Measurements from ENCODE around the gene EDC4. TPM values are rescaled to one million over a fixed set of nuclear protein-coding genes. Genes with fewer than 3 reads are reported as not detected.

The EDC4 gene
- total and polyA plus RNA-seq, 10 donors, result 27.6 to 71.3 (median 59.4) TPM

DNA sequence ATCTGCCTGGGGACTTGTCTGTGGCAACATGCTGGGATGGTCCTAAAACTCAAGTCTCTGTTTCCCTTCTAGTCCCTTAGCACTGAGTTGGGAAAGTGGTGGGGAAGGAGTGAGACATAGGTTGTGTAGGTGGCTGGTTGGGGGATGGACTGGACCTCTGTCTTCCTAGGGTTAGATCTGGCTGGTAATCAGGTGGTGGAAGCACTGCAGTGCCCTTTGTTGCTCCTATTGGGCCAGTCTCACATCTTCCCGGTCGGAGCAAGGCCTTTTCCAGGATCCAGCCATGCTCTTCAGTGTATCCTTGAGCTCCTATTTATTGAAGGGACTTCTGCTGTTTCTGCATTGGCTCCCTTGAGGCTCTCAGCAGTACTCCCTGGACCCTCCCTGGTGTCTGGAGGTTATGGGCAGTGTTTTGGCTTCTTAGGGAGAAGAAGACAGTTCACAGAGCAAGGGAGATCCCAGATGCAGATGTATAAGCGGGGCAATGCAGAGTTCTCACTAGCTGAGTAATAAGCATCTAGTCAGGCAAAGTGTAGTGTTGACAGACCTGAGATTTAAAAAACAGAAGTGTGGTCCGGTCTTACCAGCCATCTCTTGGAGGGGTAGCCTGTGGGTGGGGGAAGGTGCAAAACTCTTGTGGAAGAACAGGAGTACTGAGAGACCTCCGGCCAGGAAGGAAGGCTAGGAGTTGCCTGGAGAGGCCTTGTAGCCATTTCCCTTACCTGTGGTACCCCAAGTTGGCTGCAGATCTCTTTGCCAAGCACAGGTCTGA, 27.4 kb upstream of the EDC4 start:
- H3K9me3 ChIP-seq, result no peaks in the 10 kb centered on the region
- intact Hi-C loops (cut with DNase I; ENCODE audit: low total_unique reads), result loop anchor here (10.0 kb wide), 1 partner anchor 89 kb away; the partner anchor contains the start of genes CTRL and PSMB10
- no peak for DNase-seq
- peak overlapping the region in 7 of 8 donors; percentile 92 to 100 (median 95) for H3K27ac ChIP-seq
- peak overlapping the region in 7 of 8 donors; percentile 70 to 100 (median 98) for H3K4me3 ChIP-seq
- H3K4me1 ChIP-seq, result peaks cover 40 to 81% (median 65%) of the 10 kb centered on the region in 6 donors
- no peaks in the 10 kb centered on the region for H3K27me3 ChIP-seq (replicated peaks in 1 of 7)
- TF ChIP-seq, protein P1, sequence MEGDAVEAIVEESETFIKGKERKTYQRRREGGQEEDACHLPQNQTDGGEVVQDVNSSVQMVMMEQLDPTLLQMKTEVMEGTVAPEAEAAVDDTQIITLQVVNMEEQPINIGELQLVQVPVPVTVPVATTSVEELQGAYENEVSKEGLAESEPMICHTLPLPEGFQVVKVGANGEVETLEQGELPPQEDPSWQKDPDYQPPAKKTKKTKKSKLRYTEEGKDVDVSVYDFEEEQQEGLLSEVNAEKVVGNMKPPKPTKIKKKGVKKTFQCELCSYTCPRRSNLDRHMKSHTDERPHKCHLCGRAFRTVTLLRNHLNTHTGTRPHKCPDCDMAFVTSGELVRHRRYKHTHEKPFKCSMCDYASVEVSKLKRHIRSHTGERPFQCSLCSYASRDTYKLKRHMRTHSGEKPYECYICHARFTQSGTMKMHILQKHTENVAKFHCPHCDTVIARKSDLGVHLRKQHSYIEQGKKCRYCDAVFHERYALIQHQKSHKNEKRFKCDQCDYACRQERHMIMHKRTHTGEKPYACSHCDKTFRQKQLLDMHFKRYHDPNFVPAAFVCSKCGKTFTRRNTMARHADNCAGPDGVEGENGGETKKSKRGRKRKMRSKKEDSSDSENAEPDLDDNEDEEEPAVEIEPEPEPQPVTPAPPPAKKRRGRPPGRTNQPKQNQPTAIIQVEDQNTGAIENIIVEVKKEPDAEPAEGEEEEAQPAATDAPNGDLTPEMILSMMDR (IDR thresholded peaks at IDR 0.05 in 8 of 11, conservative IDR thresholded peaks at IDR 0.05 in 3 of 11), result no peak
- TF ChIP-seq POLR2AphosphoS5 (IDR thresholded peaks at IDR 0.05), result no peak
- no peak for TF ChIP-seq POLR2A (IDR thresholded peaks at IDR 0.05)
- 54 to 67% (median 62%) methylated on average over 5 of the region's 5 CpGs for WGBS, 5 donors
- H3K36me3 ChIP-seq, result peaks cover 0 to 12% (median 0%) of the 10 kb centered on the region in 6 donors

DNA sequence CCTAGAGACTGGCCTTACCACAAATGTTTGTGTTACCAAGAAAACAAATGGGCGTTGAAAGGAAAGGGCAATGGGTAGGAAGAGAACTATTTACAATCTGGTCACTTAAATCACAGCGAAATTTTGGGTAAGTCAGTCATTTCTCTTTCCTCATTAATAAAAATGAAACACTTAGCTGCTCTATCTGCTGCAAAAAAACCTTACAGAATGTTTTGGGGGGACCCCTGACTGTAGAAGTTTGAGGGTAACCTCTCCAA, 26.9 kb upstream of the EDC4 start:
- H3K27me3 ChIP-seq (replicated peaks in 1 of 7), result no peaks in the 10 kb centered on the region
- H3K4me1 ChIP-seq, result peaks cover 40 to 86% (median 67%) of the 10 kb centered on the region in 6 donors
- whole genome bisulfite sequencing, 5 donors, result 0 to 4% (median 3%) methylated on average over 2 of the region's 2 CpGs
- H3K36me3 ChIP-seq, result peaks cover 0 to 15% (median 0%) of the 10 kb centered on the region in 6 donors
- no peak for DNase-seq
- TF ChIP-seq POLR2A (IDR thresholded peaks at IDR 0.05) (no peak), POLR2AphosphoS5 (IDR thresholded peaks at IDR 0.05) (no peak)
- TF ChIP-seq, protein P1 (IDR thresholded peaks at IDR 0.05 in 8 of 11, conservative IDR thresholded peaks at IDR 0.05 in 3 of 11), result no peak
- intact Hi-C loops (cut with DNase I; ENCODE audit: low total_unique reads), result loop anchor here (10.0 kb wide), 1 partner anchor 89 kb away; the partner anchor contains the start of genes CTRL and PSMB10
- peak overlapping the region; percentile 61 to 100 (median 98) for H3K4me3 ChIP-seq
- peak overlapping the region; percentile 75 to 100 (median 94) for H3K27ac ChIP-seq
- H3K9me3 ChIP-seq, result no peaks in the 10 kb centered on the region

DNA sequence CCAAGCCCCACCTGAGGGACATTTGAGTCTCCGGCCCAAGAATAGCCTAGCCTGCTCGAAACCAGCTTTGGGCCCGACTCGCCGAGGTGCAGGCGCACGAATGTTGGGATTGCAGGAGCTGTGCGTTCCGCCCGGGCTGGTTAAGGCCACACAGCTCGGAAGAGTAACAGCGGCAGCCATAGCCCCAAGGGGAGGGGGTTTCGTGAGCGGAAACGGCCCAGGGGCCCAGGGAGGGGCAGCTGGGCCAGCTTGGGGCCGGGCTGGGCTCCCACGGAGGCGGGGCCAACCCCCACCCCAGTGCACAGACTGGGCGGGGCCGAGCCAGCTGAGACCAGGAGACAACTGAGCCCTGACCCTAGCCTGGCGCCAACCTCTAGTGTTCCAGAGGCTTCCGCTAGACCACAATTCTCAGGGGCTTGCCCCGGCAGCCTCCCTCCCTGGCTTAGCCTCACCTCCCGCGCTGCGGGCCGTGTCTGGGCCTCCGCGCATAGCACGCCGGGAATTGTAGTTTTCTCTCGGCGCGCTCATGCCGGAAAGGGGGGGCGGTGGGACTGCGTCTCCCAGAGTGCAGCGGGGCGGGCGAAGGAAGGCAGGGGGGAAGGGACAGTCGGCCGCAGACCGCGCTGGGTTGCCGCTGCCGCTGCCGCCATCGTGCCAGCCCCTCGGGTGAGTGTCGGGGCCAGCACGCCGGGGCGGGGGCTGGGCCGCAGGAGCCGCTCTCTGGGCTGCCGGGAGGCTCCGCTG, 26.4 kb upstream of the EDC4 start, which contains the start of gene NUTF2:
Gene NUTF2, plus strand, starts transcription at position 614 of the 744 bp plus-strand sequence. CDS start 18,198 bp downstream, outside the sequence.
- H3K4me1 ChIP-seq, result peaks cover 40 to 87% (median 67%) of the 10 kb centered on the region in 6 donors
- H3K27me3 ChIP-seq (replicated peaks in 1 of 7), result no peaks in the 10 kb centered on the region
- peaks cover 0 to 15% (median 0%) of the 10 kb centered on the region in 6 donors for H3K36me3 ChIP-seq
- no peaks in the 10 kb centered on the region for H3K9me3 ChIP-seq
- WGBS, 5 donors, result 0 to 1% (median 1%) methylated on average over 31 to 57 of the region's 57 CpGs
- intact Hi-C loops (cut with DNase I; ENCODE audit: low total_unique reads), result loop anchor here (10.0 kb wide), 1 partner anchor 88 kb away; the partner anchor contains the start of genes CTRL and PSMB10
- TF ChIP-seq POLR2A (IDR thresholded peaks at IDR 0.05) (peak in 2 of 3 donors; percentile 38 to 59), POLR2AphosphoS5 (IDR thresholded peaks at IDR 0.05) (peak; percentile 88 to 95 (median 91))
- TF ChIP-seq, protein P1 (IDR thresholded peaks at IDR 0.05 in 8 of 11, conservative IDR thresholded peaks at IDR 0.05 in 3 of 11), result peak in 4 of 11 experiments; percentile 9 to 52 (median 23)
- H3K27ac ChIP-seq, result peak within 1 kb of the TSS; percentile 75 to 100 (median 94)
- H3K4me3 ChIP-seq, result peak within 1 kb of the TSS; percentile 61 to 100 (median 98)
- peak; percentile 99 for DNase-seq

Data from spleen (tissue), 11 donors.